Measurements from ENCODE around the gene DMD.

DMD gene

GRCh38 chrX:32896088-32896487, 315.3 kb downstream of the DMD start:
- H3K4me1 ChIP-seq (ENCODE audit: control insufficient read depth in 1 of 2, insufficient read depth in 2 of 2, low read length in 2 of 2) = no peaks in the 10 kb centered on the region
- no peaks in the 10 kb centered on the region for H3K79me2 ChIP-seq (ENCODE audit: control insufficient read depth, insufficient read depth, low read length, poor library complexity)
- H3K4me2 ChIP-seq (ENCODE audit: low read length) = no peak overlapping the region
- H3K18ac ChIP-seq (ENCODE audit: low read length) = no peak overlapping the region
- no peak overlapping the region for H3K14ac ChIP-seq (ENCODE audit: low read length)
- H2BK5ac ChIP-seq (ENCODE audit: low read depth, low read length, poor library complexity) = no peak overlapping the region
- no peak overlapping the region for H4K12ac ChIP-seq (ENCODE audit: low read depth, low read length)
- H2AFZ ChIP-seq (ENCODE audit: insufficient read depth, low read length, poor library complexity) = no peak overlapping the region
- H3K27ac ChIP-seq (ENCODE audit: low read depth, low read length) = no peak overlapping the region
- H3K4me3 ChIP-seq (ENCODE audit: low read depth, low read length) = no peak overlapping the region
- no peak overlapping the region for H4K8ac ChIP-seq (ENCODE audit: low read depth, low read length)
- H3K9ac ChIP-seq (ENCODE audit: low read length) = no peak overlapping the region
- H4K91ac ChIP-seq (ENCODE audit: low read depth, low read length) = no peak overlapping the region
- no peaks in the 10 kb centered on the region for H3K79me1 ChIP-seq (ENCODE audit: low read length)
- no peaks in the 10 kb centered on the region for H3K9me3 ChIP-seq (ENCODE audit: insufficient read depth, low read depth, low read length)
- no peaks in the 10 kb centered on the region for H3K36me3 ChIP-seq (ENCODE audit: control insufficient read depth in 1 of 2, insufficient read depth in 2 of 2, low read length in 2 of 2)
- no peak overlapping the region for H2BK12ac ChIP-seq (ENCODE audit: low read length)
- WGBS (ENCODE audit: extremely low coverage, insufficient coverage, insufficient read length) = no CpG with 5 or more reads among the region's 3 CpGs
- no peaks in the 10 kb centered on the region for H3K27me3 ChIP-seq (ENCODE audit: insufficient read depth, low read length)
- no peak overlapping the region for H3K23ac ChIP-seq (ENCODE audit: low read length)
- DNase-seq = no peak
- no peak overlapping the region for H2AK5ac ChIP-seq (ENCODE audit: low read length)
- no peak overlapping the region for H2BK120ac ChIP-seq (ENCODE audit: insufficient read depth, low read length, poor library complexity)
- no peak overlapping the region for H3K4ac ChIP-seq (ENCODE audit: low read depth, low read length)

GRCh38 chrX:32894679-32895078, 316.7 kb downstream of the DMD start:
- Histone ChIP-seq H2BK120ac (ENCODE audit: insufficient read depth, low read length, poor library complexity) (no peak overlapping the region), H3K14ac (ENCODE audit: low read length) (no peak overlapping the region), H2AFZ (ENCODE audit: insufficient read depth, low read length, poor library complexity) (no peak overlapping the region), H4K12ac (ENCODE audit: low read depth, low read length) (no peak overlapping the region), H4K8ac (ENCODE audit: low read depth, low read length) (no peak overlapping the region), H3K9me3 (ENCODE audit: insufficient read depth, low read depth, low read length) (no peaks in the 10 kb centered on the region), H3K27me3 (ENCODE audit: insufficient read depth, low read length) (no peaks in the 10 kb centered on the region), H3K23ac (ENCODE audit: low read length) (no peak overlapping the region), H2BK12ac (ENCODE audit: low read length) (no peak overlapping the region), H3K4me3 (ENCODE audit: low read depth, low read length) (no peak overlapping the region), H3K4me1 (ENCODE audit: control insufficient read depth in 1 of 2, insufficient read depth in 2 of 2, low read length in 2 of 2) (no peaks in the 10 kb centered on the region), H3K36me3 (ENCODE audit: control insufficient read depth in 1 of 2, insufficient read depth in 2 of 2, low read length in 2 of 2) (no peaks in the 10 kb centered on the region), H3K9ac (ENCODE audit: low read length) (no peak overlapping the region), H2AK5ac (ENCODE audit: low read length) (no peak overlapping the region), H4K91ac (ENCODE audit: low read depth, low read length) (no peak overlapping the region), H3K79me2 (ENCODE audit: control insufficient read depth, insufficient read depth, low read length, poor library complexity) (no peaks in the 10 kb centered on the region), H3K27ac (ENCODE audit: low read depth, low read length) (no peak overlapping the region), H3K79me1 (ENCODE audit: low read length) (no peaks in the 10 kb centered on the region), H3K4me2 (ENCODE audit: low read length) (no peak overlapping the region), H3K18ac (ENCODE audit: low read length) (no peak overlapping the region), H3K4ac (ENCODE audit: low read depth, low read length) (no peak overlapping the region), H2BK5ac (ENCODE audit: low read depth, low read length, poor library complexity) (no peak overlapping the region)
- no peak for DNase-seq
- no CpG with 5 or more reads among the region's 7 CpGs for WGBS (ENCODE audit: extremely low coverage, insufficient coverage, insufficient read length)

GRCh38 chrX:32893751-32894150, 317.6 kb downstream of the DMD start:
- H3K9me3 ChIP-seq (ENCODE audit: insufficient read depth, low read depth, low read length) = no peaks in the 10 kb centered on the region
- no peaks in the 10 kb centered on the region for H3K79me2 ChIP-seq (ENCODE audit: control insufficient read depth, insufficient read depth, low read length, poor library complexity)
- H4K8ac ChIP-seq (ENCODE audit: low read depth, low read length) = no peak overlapping the region
- no peak overlapping the region for H2BK120ac ChIP-seq (ENCODE audit: insufficient read depth, low read length, poor library complexity)
- H2BK12ac ChIP-seq (ENCODE audit: low read length) = no peak overlapping the region
- H3K14ac ChIP-seq (ENCODE audit: low read length) = no peak overlapping the region
- H3K4ac ChIP-seq (ENCODE audit: low read depth, low read length) = no peak overlapping the region
- H3K27ac ChIP-seq (ENCODE audit: low read depth, low read length) = no peak overlapping the region
- H3K36me3 ChIP-seq (ENCODE audit: control insufficient read depth in 1 of 2, insufficient read depth in 2 of 2, low read length in 2 of 2) = no peaks in the 10 kb centered on the region
- DNase-seq = no peak
- no peak overlapping the region for H3K4me3 ChIP-seq (ENCODE audit: low read depth, low read length)
- no CpG with 5 or more reads among the region's 5 CpGs for WGBS (ENCODE audit: extremely low coverage, insufficient coverage, insufficient read length)
- H2BK5ac ChIP-seq (ENCODE audit: low read depth, low read length, poor library complexity) = no peak overlapping the region
- no peak overlapping the region for H3K4me2 ChIP-seq (ENCODE audit: low read length)
- H3K9ac ChIP-seq (ENCODE audit: low read length) = no peak overlapping the region
- H4K91ac ChIP-seq (ENCODE audit: low read depth, low read length) = no peak overlapping the region
- no peaks in the 10 kb centered on the region for H3K79me1 ChIP-seq (ENCODE audit: low read length)
- no peak overlapping the region for H2AK5ac ChIP-seq (ENCODE audit: low read length)
- no peak overlapping the region for H2AFZ ChIP-seq (ENCODE audit: insufficient read depth, low read length, poor library complexity)
- no peak overlapping the region for H4K12ac ChIP-seq (ENCODE audit: low read depth, low read length)
- H3K18ac ChIP-seq (ENCODE audit: low read length) = no peak overlapping the region
- H3K4me1 ChIP-seq (ENCODE audit: control insufficient read depth in 1 of 2, insufficient read depth in 2 of 2, low read length in 2 of 2) = no peaks in the 10 kb centered on the region
- no peak overlapping the region for H3K23ac ChIP-seq (ENCODE audit: low read length)
- no peaks in the 10 kb centered on the region for H3K27me3 ChIP-seq (ENCODE audit: insufficient read depth, low read length)

- H3K79me1 ChIP-seq (ENCODE audit: low read length) = no peaks in the 10 kb centered on the region
- H4K12ac ChIP-seq (ENCODE audit: low read depth, low read length) = no peak overlapping the region
- H3K4me2 ChIP-seq (ENCODE audit: low read length) = no peak overlapping the region
- no peak overlapping the region for H3K4ac ChIP-seq (ENCODE audit: low read depth, low read length)
- DNase-seq = no peak
- H3K4me1 ChIP-seq (ENCODE audit: control insufficient read depth in 1 of 2, insufficient read depth in 2 of 2, low read length in 2 of 2) = no peaks in the 10 kb centered on the region
- H3K36me3 ChIP-seq (ENCODE audit: control insufficient read depth in 1 of 2, insufficient read depth in 2 of 2, low read length in 2 of 2) = no peaks in the 10 kb centered on the region
- no peak overlapping the region for H4K8ac ChIP-seq (ENCODE audit: low read depth, low read length)
- no peak overlapping the region for H2AK5ac ChIP-seq (ENCODE audit: low read length)
- H3K27ac ChIP-seq (ENCODE audit: low read depth, low read length) = no peak overlapping the region
- no peak overlapping the region for H3K18ac ChIP-seq (ENCODE audit: low read length)
- no peaks in the 10 kb centered on the region for H3K27me3 ChIP-seq (ENCODE audit: insufficient read depth, low read length)
- WGBS (ENCODE audit: extremely low coverage, insufficient coverage, insufficient read length) = no CpG with 5 or more reads among the region's 3 CpGs
- H3K4me3 ChIP-seq (ENCODE audit: low read depth, low read length) = no peak overlapping the region
- H3K9ac ChIP-seq (ENCODE audit: low read length) = no peak overlapping the region
- no peaks in the 10 kb centered on the region for H3K79me2 ChIP-seq (ENCODE audit: control insufficient read depth, insufficient read depth, low read length, poor library complexity)
- no peak overlapping the region for H3K14ac ChIP-seq (ENCODE audit: low read length)
- H2AFZ ChIP-seq (ENCODE audit: insufficient read depth, low read length, poor library complexity) = no peak overlapping the region
- H3K23ac ChIP-seq (ENCODE audit: low read length) = no peak overlapping the region
- H4K91ac ChIP-seq (ENCODE audit: low read depth, low read length) = no peak overlapping the region
- no peak overlapping the region for H2BK12ac ChIP-seq (ENCODE audit: low read length)
- H2BK120ac ChIP-seq (ENCODE audit: insufficient read depth, low read length, poor library complexity) = no peak overlapping the region
- H2BK5ac ChIP-seq (ENCODE audit: low read depth, low read length, poor library complexity) = no peak overlapping the region
- no peaks in the 10 kb centered on the region for H3K9me3 ChIP-seq (ENCODE audit: insufficient read depth, low read depth, low read length)
Observed at GRCh38 chrX:32877592-32877991, 333.8 kb downstream of the DMD start.

Measured in trophoblast cell (in vitro differentiated cells and primary cell).